ENCODE results near the gene BTBD9.
"Not testable (repeated sequence)": the region's sequence is repeated elsewhere in the genome, so short reads cannot be mapped to it uniquely, and the experiment has no call there.

BTBD9 gene

GRCh38 chr6:38348371-38348770 lies 291.4 kb downstream of the BTBD9 start:
- no peak for ATAC-seq
- TF ChIP-seq CSDC2 (CRISPR knock-in tag; IDR thresholded peaks at IDR 0.05) (no peak), ZNF70 (CRISPR knock-in tag; IDR thresholded peaks at IDR 0.05) (peak; percentile 44; the same call in 1 of the 2 replicates), ZFP3 (CRISPR knock-in tag; IDR thresholded peaks at IDR 0.05) (no peak)

GRCh38 chr6:38347829-38348228 lies 291.9 kb downstream of the BTBD9 start:
- ATAC-seq, result not testable (repeated sequence)

- TF ChIP-seq CREB5 (CRISPR knock-in tag; IDR thresholded peaks at IDR 0.05; ENCODE audit: low read depth) (no peak), CSDC2 (CRISPR knock-in tag; IDR thresholded peaks at IDR 0.05) (no peak), RARB (CRISPR knock-in tag; IDR thresholded peaks at IDR 0.05) (no peak), OSR1 (CRISPR knock-in tag; IDR thresholded peaks at IDR 0.05) (no peak), ZFP3 (CRISPR knock-in tag; IDR thresholded peaks at IDR 0.05) (no peak), SNAI2 (CRISPR knock-in tag; IDR thresholded peaks at IDR 0.05) (no peak), TCF4 (CRISPR knock-in tag; IDR thresholded peaks at IDR 0.05; ENCODE audit: borderline replicate concordance) (no peak), PATZ1 (CRISPR knock-in tag; IDR thresholded peaks at IDR 0.05; ENCODE audit: borderline replicate concordance) (no peak), ARNTL (CRISPR knock-in tag; IDR thresholded peaks at IDR 0.05; ENCODE audit: borderline replicate concordance, low read depth) (no peak), GLIS3 (CRISPR knock-in tag; IDR thresholded peaks at IDR 0.05) (no peak), ZNF8 (CRISPR knock-in tag; IDR thresholded peaks at IDR 0.05) (no peak), ISL1 (CRISPR knock-in tag; IDR thresholded peaks at IDR 0.05) (no peak), TOX (CRISPR knock-in tag; IDR thresholded peaks at IDR 0.05; ENCODE audit: borderline replicate concordance) (no peak), CSRNP3 (CRISPR knock-in tag; IDR thresholded peaks at IDR 0.05) (no peak), PPARA (CRISPR knock-in tag; IDR thresholded peaks at IDR 0.05; ENCODE audit: borderline replicate concordance) (no peak), BACH2 (CRISPR knock-in tag; IDR thresholded peaks at IDR 0.05; ENCODE audit: borderline replicate concordance) (no peak), ZNF565 (CRISPR knock-in tag; conservative IDR thresholded peaks at IDR 0.05; ENCODE audit: low read depth) (no peak), ESRRG (CRISPR knock-in tag; IDR thresholded peaks at IDR 0.05) (no peak)
- peak; percentile 92 for ATAC-seq
Measured at GRCh38 chr6:38346291-38347079, 293.2 kb downstream of the BTBD9 start.

- no peak for ATAC-seq
- no peak for TF ChIP-seq CREB5 (CRISPR knock-in tag; IDR thresholded peaks at IDR 0.05; ENCODE audit: low read depth)
- TF ChIP-seq PPARA (CRISPR knock-in tag; IDR thresholded peaks at IDR 0.05; ENCODE audit: borderline replicate concordance), result no peak
- TF ChIP-seq ZNF70 (CRISPR knock-in tag; IDR thresholded peaks at IDR 0.05), result no peak
- TF ChIP-seq ZNF8 (CRISPR knock-in tag; IDR thresholded peaks at IDR 0.05), result no peak
- TF ChIP-seq ZC3H10 (CRISPR knock-in tag; IDR thresholded peaks at IDR 0.05), result no peak
- no peak for TF ChIP-seq ZFP30 (CRISPR knock-in tag; IDR thresholded peaks at IDR 0.05)
- TF ChIP-seq OSR1 (CRISPR knock-in tag; IDR thresholded peaks at IDR 0.05), result no peak
- no peak for TF ChIP-seq TSHZ2 (CRISPR knock-in tag; IDR thresholded peaks at IDR 0.05)
- TF ChIP-seq CSDC2 (CRISPR knock-in tag; IDR thresholded peaks at IDR 0.05), result no peak
- TF ChIP-seq ESRRG (CRISPR knock-in tag; IDR thresholded peaks at IDR 0.05), result no peak
- TF ChIP-seq ISL1 (CRISPR knock-in tag; IDR thresholded peaks at IDR 0.05), result no peak
- TF ChIP-seq RARB (CRISPR knock-in tag; IDR thresholded peaks at IDR 0.05), result no peak
- TF ChIP-seq SNAI2 (CRISPR knock-in tag; IDR thresholded peaks at IDR 0.05), result no peak
- no peak for TF ChIP-seq ZNF565 (CRISPR knock-in tag; conservative IDR thresholded peaks at IDR 0.05; ENCODE audit: low read depth)
- no peak for TF ChIP-seq CSRNP3 (CRISPR knock-in tag; IDR thresholded peaks at IDR 0.05)
- TF ChIP-seq GLIS3 (CRISPR knock-in tag; IDR thresholded peaks at IDR 0.05), result no peak
- TF ChIP-seq PATZ1 (CRISPR knock-in tag; IDR thresholded peaks at IDR 0.05; ENCODE audit: borderline replicate concordance), result no peak
Measured at GRCh38 chr6:38345586-38345985, 294.1 kb downstream of the BTBD9 start.
